Measurements from ENCODE around the gene ZNF575.

The ZNF575 gene

GRCh38 chr19:43584484-43584883 lies 51.5 kb downstream of the ZNF575 start:
- H3K14ac ChIP-seq (ENCODE audit: low read length in 2 of 2): no peak overlapping the region
- no peak overlapping the region for H3K4me3 ChIP-seq (ENCODE audit: insufficient read depth in 1 of 2, low read depth in 1 of 2, low read length in 2 of 2)
- no peak overlapping the region for H2BK120ac ChIP-seq (ENCODE audit: low read depth, low read length)
- no peak overlapping the region for H3K4ac ChIP-seq (ENCODE audit: low read depth in 1 of 2, low read length in 2 of 2)
- no peak overlapping the region for H2BK12ac ChIP-seq (ENCODE audit: low read length in 2 of 2)
- no peak overlapping the region for H3K9ac ChIP-seq (ENCODE audit: low read length)
- peak overlapping the region; percentile 81 for H3K27ac ChIP-seq (ENCODE audit: low read length, poor library complexity, severe bottlenecking)
- peak overlapping the region; percentile 26 for H2AK5ac ChIP-seq (ENCODE audit: low read length, severe bottlenecking)
- H2BK5ac ChIP-seq (ENCODE audit: low read depth, low read length, poor library complexity, severe bottlenecking): peak overlapping the region; percentile 9
- no peaks in the 10 kb centered on the region for H3K9me3 ChIP-seq (ENCODE audit: control insufficient read depth, low read length)
- DNase-seq: no peak
- no peak overlapping the region for H3K23ac ChIP-seq (ENCODE audit: low read length in 2 of 2)
- H2BK15ac ChIP-seq (ENCODE audit: low read depth, poor library complexity, severe bottlenecking): peak overlapping the region; percentile 49
- H4K8ac ChIP-seq (ENCODE audit: low read length): no peak overlapping the region
- H4K91ac ChIP-seq (ENCODE audit: low read length): no peak overlapping the region
- peaks cover 20% of the 10 kb centered on the region for H3K79me1 ChIP-seq (replicated peaks; ENCODE audit: low read length, poor library complexity, severe bottlenecking)
- no peaks in the 10 kb centered on the region for H3K27me3 ChIP-seq (ENCODE audit: control insufficient read depth in 1 of 2, insufficient read depth in 1 of 2, low read length in 2 of 2)
- no peak overlapping the region for H3K18ac ChIP-seq (ENCODE audit: low read depth in 1 of 2, low read length in 2 of 2)
- H3K4me1 ChIP-seq (ENCODE audit: control insufficient read depth, insufficient read depth, low read depth, low read length): peaks cover 10% of the 10 kb centered on the region
- H3K4me2 ChIP-seq (ENCODE audit: low read length, poor library complexity, severe bottlenecking): peak overlapping the region; percentile 14
- 100% methylated on average over 1 of the region's 1 CpG for WGBS
- peaks cover 12 to 37% of the 10 kb centered on the region in 2 experiments for H3K36me3 ChIP-seq (ENCODE audit: control insufficient read depth in 1 of 2, insufficient read depth in 2 of 2, low read depth in 1 of 2, low read length in 2 of 2)
- H2AFZ ChIP-seq (ENCODE audit: low read depth, low read length): no peak overlapping the region

All from mesenchymal stem cell (in vitro differentiated cells and primary cell).